HG03135 (cell line): ENCODE data around the gene CERS5.
"Not testable (repeated sequence)": the region's sequence is repeated elsewhere in the genome, so short reads cannot be mapped to it uniquely, and the experiment has no call there.

ENCODE experiments used
- ATAC-seq: cut with Tn5 transposase; IDR thresholded peaks from one replicate; pipeline ENCODE4 v1.9.1; 2021; ENCODE audit warnings: mild to moderate bottlenecking, moderate library complexity; ENCODE audit not compliant: unreplicated experiment

Gene CERS5

GRCh38 chr12:50187084-50187900, 20.1 kb upstream of the CERS5 start:
- no peak for ATAC-seq

- no peak for ATAC-seq
Measured at GRCh38 chr12:50186681-50187080, 19.5 kb upstream of the CERS5 start.

- no peak for ATAC-seq
Measured at GRCh38 chr12:50185970-50186663, 18.9 kb upstream of the CERS5 start.

- no peak for ATAC-seq
Measured at GRCh38 chr12:50185301-50185895, 18.2 kb upstream of the CERS5 start.

GRCh38 chr12:50184261-50184660, 17.1 kb upstream of the CERS5 start:
- no peak for ATAC-seq

GRCh38 chr12:50182461-50182860, 15.3 kb upstream of the CERS5 start:
- ATAC-seq: no peak

- no peak for ATAC-seq
Measured at GRCh38 chr12:50181691-50182090, 14.5 kb upstream of the CERS5 start.

GRCh38 chr12:50175716-50176026, 8.5 kb upstream of the CERS5 start:
- no peak for ATAC-seq

- no peak for ATAC-seq
Measured at GRCh38 chr12:50174971-50175715, 8.0 kb upstream of the CERS5 start.

- peak; percentile 43 for ATAC-seq
Measured at GRCh38 chr12:50166799-50167048, 445 bp downstream of the CERS5 start.

GRCh38 chr12:50164963-50165362, 2.2 kb downstream of the CERS5 start:
- ATAC-seq: no peak

GRCh38 chr12:50162230-50162629, 4.9 kb downstream of the CERS5 start:
- ATAC-seq: no peak

- no peak for ATAC-seq
Measured at GRCh38 chr12:50160643-50161042, 6.5 kb downstream of the CERS5 start.

- ATAC-seq: no peak
Measured at GRCh38 chr12:50157259-50157658, 9.9 kb downstream of the CERS5 start.

GRCh38 chr12:50156641-50157040, 10.5 kb downstream of the CERS5 start:
- ATAC-seq: no peak

GRCh38 chr12:50154947-50155346, 12.2 kb downstream of the CERS5 start:
- ATAC-seq: not testable (repeated sequence)

GRCh38 chr12:50151047-50151687, 16.0 kb downstream of the CERS5 start:
- ATAC-seq: no peak

- ATAC-seq: no peak
Measured at GRCh38 chr12:50149311-50149710, 17.9 kb downstream of the CERS5 start.

- not testable (repeated sequence) for ATAC-seq
Measured at GRCh38 chr12:50148011-50148410, 19.2 kb downstream of the CERS5 start.

- no peak for ATAC-seq
Measured at GRCh38 chr12:50147281-50147680, 19.9 kb downstream of the CERS5 start.

- no peak for ATAC-seq
Measured at GRCh38 chr12:50145439-50145838, 21.7 kb downstream of the CERS5 start.
